ENCODE results near the gene ATF7.

GRCh38 chr12:53588123-53588522, 38.1 kb downstream of the ATF7 start:
- TF ChIP-seq CTCF (IDR thresholded peaks at IDR 0.05; ENCODE audit: insufficient read depth, low read length): no peak
- TF ChIP-seq GABPA (IDR thresholded peaks at IDR 0.05; ENCODE audit: low read depth): no peak

Data from HL-60 (cell line).